NCI-H2171 (cell line): Measurements from ENCODE around the gene AK2.

Experiments used
- DNase-seq: peaks from one replicate; lab custom pipeline; 2025; lab: John Stamatoyannopoulos, UW

AK2 gene

DNA sequence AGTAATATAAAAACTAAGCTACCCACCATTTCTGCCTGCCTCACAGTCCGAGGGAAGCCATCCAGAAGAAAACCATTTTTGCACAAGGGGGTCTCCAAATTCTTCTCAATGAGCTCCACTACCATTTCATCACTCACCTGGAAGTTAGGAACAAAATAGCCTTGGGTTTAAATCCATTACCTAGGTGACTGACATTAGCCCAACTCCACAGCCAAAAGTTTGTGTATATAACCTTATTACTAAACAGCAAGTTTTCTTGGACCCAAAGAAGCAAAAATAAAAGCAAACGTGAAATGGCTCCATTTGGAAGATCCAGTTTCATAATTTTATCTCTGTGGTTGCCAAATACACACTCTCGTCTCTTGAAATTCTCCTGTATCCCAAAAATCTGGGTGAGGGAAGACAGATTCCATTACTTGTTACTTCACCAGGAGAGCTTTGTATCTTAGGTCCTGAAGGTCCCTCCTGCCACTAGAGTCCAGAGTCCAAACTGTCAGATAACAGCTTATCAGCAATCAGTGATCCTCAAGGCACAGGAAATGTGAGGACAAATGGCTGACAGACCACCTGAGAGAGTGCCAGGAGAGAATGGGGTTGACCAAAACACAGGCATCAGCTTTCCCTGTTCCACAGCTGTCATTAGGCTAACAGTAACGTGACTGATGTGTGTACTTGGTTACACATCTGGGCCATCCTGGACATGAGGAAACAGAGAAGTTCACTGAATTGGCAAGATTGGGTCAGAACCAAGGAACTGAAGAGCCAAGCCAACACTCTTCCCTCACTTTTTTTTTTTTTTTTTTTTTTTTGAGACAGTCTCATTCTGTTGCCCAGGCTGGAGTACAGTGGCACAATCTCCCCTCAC, 14.9 kb downstream of the AK2 start:
- no peak for DNase-seq

DNA sequence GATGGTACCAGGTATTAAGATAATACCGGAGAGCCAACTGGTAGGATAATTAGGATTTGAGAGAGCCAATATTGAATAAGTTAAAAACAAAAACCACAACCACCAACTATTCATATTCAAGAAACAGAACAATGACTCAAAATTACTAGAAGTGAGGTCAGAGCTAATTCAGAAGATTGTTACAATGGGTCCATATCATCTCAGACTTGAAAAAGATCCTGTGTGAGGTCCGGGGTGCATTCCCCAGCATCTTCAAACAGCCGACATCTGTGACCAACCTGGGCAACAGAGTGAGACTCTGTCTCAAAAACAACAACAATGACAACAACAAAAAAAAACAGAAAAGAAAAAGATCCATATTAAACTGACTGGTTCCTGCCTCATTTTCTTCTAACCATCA, 18.6 kb downstream of the AK2 start:
- DNase-seq, result no peak

DNA sequence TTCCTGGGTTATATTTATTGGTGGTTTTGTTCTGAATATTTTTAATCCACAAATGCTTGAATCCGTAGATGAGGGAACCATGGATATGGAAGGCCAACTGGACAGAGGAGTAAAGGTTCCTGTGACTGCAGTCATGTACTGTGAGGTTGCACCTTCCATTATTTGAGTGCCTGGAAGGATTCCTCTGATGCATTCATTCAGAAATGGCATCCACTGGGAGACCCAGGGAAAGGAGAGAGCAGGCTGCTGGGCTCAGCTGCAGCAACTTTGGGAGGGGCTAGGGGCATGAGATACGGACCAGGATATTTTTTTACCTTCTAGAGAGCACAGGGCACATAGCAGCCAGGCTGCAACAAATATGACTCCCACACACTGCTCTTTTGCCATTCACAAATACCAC, 19.5 kb downstream of the AK2 start:
- no peak for DNase-seq

DNA sequence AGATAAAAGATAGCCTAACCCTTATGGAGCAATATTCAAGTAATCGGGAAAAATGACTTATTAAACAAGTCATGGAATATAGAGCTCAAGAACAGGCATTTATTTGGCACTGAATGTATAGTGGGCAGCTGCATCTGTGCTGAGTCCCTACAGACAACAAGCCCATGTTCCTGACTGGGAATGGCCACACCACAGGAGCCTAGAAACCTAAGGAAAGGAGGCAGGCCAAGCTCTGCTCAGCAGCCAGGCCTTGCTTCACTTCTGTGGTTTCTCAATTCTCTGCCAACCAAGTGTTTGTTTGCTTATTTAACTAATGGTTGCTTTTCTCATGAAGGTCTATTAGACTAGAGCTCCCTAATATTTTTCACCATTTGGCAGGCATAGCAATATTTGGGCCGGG, 21.5 kb downstream of the AK2 start:
- no peak for DNase-seq

DNA sequence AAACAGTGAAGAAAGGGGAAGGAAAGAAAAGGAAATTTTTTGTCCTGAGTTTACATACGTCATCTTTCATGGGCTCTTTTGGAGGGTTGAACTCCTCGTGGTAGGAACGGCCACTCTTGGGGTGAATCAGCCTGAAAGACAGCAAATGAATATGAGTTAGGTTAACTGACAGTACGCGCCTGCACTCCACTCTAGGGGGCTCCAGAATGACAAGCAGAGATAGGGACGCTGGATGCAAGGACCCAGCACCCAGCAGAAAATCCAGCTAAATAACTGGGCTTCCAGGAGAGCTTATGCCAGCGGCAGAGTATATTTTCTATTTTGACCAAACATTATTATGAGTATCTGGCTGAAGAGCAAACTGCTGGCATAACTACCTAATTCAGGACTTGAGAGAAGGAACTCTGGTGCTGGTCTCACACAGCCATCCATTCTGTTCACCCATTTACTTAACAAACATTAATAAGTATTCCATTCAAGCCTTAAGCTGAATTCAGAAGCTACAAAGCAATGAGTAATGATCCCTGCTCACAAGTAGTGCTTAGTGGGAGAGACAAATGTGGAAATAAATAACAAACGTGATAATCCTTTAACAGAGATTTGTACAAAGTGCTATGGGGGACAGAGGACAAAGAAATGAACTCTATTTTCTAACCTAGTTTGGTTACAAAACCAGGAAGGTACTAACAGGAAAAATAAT, 22.1 kb downstream of the AK2 start:
- DNase-seq, result no peak

DNA sequence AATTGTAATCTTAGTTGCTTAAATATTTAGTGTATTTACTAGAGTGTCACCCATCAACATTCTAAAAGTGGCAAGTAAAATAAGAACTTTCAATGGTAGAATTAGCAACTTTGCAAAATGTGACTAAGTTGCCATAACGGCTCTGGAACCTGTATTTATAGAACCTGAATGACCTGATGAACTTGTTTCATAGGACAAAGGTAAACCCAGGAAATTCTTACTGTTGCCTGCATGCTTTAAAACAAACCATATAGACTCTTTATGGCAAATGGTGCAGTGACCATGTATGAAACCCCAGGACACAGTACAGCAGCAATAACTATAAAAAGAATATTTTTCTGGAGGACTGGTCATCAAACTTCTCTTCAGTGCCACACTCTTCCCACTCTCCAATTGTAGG, 22.9 kb downstream of the AK2 start:
- DNase-seq, result no peak

DNA sequence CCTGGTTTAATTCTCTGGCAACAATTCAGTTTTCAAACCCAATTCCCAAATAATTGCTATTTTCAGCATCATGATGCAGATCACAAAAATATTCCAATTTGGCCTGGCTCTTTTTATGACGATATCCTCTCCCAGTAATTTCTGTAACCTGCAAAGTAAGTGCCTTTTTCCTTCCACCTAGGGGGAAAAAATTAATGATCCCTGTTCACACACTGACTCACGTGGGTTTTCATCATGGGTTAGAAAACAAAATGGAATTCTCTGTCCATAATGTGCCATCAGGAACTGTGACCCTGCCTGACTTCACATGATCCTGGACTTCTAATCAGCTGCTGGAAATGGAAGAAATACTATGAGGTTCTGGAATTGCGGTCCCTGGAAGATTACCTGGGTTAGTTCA, 24.5 kb downstream of the AK2 start:
- no peak for DNase-seq

DNA sequence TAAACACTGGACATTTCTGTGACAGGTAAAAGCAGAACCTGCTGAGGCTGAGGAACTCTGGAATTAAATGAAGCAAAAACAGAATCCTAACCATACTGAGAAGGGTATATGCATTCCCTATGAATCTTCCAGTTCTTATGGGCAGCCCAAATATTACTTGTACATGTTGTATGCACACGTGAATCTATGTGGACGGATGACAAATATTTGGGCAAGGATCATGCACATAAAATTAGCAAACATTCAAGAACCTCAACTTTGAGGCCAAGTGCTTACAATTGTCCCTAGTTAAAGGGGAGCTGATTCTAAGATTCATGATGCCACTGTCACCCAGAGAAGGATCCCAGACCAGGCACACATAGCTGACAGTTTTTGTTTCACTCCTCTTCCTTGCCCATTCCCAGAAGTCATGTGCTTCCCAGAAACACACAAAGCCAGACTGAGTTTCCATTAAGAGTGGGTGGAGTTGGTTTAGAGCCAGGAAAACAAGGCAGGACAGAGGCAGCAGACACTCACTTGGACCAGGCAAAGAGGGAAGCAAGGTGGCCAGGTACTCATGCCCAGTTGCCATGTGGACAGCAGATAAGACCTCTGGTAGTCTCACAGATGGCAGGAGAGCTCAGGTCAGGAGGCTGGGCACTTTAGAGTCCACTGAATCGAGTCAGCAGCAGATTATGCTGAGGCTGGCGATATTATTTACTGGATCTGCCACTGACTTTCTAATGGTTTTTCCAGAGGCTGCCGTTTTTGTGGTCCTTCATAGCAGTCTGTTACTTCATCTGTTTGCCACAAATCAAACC, 25.6 kb downstream of the AK2 start:
- DNase-seq, result no peak

DNA sequence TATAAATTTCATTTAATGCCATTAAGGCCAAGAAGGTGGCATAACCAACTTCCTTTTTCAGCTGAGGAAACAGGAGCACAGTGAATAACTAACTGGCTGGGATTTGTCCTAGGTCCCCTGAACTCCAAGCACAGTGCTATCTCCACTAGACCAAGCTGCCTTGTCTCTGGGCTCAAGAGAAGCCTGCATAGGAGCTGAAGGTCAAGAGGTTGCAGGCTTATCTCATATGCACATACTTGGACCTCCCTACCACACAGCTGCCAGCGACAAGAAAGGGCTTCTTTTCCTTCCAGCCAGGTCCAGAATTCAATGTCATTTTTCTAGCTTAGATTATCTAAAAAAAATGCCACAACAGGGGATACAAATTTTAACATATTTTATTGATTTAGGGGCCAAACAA, 27.1 kb downstream of the AK2 start:
- no peak for DNase-seq

DNA sequence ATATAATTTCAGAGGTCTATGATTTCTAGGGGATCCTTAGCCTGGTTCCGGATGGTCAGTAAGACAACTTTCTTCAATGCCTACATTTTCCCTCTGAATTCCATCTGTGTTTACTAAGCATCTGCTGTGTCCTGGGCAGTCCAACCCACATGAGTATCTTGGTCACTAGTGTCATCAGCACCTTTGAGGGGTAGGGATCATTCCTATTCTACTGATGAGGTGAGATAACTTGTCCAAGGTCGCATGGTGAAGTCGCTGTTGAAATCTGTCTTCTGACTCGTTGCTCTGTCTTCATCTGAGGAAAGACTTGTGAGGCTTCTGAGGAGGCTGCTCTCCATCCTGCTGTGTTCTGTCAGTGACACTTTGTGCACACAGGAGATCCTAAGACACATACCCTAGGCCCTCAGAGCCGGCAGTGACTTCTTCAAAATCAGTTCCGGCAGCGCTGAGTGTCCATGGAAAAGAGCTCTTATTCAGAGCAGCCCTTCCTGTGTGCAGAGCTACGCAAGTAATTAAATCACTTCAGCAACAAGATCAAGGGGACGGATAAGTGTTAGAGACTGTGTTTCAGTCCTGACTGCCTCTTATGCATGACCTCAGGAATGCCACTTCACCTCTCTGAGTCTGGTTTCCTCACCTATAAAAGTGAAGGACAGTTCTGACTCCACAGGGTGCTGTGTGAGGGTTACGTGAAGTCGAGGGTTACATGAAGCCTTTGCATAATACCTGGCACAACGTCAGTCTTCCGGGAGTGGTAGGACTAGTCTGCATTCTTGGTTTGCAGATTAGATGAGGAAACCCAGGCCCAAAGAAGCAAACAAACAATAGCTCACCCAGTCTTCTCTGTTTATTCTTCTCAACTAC, 28.4 kb downstream of the AK2 start:
- no peak for DNase-seq

DNA sequence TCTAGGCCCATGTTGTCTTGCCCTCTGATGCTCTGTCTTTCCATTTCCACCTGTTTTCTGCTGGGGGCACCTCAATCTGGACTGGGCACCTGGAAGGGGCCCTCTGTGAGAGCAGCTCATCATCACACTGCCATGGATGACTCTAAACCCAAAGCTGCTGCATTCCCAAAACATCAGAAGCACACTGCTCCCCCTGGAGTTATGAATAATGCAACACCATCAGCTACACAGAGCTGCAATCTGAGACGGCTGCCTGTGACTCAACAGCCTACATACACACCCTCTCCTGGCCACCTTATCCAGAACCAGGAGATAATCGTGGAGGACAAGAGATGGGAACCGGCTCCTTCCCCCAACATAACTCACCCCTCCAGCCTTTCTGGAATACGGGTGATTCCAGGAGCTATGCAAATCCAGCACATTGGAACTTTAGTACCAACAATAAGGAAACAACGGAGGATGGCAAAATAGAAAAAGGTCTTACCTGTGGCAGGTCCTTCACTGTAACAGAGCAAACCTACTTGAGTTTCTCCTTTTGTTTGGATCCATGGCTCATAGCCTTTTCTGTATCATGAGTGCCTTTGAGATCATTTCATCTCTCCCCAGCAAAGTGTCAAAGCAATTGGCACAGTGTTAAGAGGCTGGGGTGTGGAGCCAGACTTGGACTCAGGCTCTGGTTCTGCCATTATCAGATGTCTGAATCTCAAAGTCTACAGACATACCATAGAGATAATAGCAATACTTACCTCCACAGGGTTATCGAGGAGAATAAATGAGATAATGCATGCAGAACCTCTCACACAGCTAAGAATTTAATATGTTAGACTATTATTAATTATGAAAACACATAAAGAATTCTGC, 29.3 kb downstream of the AK2 start:
- no peak for DNase-seq

DNA sequence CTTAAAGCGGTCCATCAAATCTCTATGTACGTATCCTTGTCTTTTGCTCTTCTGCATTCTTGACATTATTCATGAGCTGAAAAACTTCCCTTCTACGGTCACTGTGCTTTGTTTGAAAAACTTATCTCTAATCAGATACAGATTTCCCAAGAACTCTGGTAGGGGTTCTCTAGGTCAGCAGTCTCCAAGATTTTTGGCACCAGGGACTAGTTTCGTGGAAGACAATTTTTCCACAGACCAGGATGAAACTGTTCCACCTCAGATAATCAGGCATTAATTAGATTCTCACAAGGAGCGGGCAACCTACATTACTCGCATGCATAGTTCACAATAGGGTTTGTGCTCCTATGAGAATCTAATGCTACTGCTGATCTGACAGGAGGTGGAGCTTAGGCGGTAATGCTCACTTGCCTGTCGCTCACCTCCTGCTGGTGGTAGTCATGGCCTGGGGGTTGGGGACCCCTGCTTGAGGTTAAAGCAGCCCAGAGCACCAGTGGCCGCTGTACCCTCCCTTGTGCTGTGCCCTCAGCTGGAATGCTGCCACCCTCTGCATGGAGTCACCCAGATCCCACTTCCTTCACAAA, 30.8 kb downstream of the AK2 start:
- DNase-seq, result no peak

DNA sequence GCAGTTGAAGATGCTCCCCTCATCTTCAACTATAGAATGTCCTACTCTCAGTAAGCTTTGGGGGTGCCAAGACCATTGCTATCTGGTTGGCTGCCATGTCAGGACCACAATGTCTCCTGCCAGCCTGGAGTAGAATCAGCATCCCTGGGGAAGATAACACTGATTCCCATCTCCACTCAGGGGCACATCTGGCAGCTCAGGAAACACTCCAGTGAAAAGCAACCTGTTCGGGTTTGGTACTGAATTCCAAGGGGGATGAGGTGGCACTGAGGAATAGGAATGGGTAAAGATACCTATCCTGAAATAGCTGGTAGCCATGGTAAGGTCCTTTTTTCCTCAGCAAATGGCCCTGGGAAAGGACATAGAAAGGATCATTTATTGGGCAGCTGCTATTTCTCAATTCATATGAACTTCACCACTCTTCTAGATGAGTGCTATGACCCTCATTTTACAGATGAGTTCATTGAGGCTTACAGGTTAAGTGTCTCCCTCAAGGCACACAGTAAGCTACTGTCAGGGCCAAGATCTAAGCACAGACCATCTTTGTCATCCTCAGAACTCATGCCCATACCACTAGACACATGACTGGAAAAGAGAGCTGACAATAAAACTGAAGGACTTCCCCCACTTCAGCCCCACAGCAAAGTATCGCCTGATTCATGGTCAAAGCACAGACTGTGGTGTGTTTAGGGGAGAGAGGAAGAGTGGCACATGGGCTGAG, 31.4 kb downstream of the AK2 start:
- DNase-seq, result no peak

DNA sequence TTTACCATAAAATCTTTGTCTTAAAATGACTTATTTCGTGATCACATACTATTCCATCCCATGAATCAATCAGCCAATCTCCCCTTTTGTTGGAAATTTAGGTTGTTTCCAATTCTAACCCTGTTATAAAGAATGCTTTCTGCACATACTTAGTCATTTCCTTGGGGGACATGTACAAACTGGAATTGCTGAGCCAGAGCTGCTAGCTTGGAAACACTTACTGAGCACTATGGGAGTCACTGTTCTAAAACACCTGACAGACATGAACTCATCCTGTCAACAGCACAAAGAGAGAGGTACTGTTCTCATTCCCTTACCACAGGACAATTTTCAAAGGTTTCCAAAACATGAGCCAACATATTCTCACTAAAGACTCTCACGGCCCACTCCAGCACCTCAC, 32.1 kb downstream of the AK2 start:
- no peak for DNase-seq

DNA sequence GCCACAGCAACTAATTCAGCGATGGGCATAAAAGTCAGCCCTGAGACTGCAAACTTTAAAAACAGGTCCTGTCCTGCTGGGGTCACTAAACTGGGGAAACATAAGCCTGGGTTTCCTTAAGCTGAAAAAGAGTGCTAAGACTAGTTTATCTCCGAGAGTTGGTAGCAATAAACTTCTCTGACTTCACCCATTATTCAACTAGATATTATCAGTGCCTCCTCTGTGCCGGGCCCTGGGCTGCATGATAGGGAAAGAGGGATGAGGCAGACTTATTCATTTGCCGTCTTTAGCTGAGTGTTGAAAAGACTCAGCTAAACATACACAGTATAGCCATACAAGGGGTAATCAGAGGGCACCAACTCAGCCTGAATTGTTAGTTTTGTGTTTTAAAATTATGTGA, 33.0 kb downstream of the AK2 start:
- no peak for DNase-seq

DNA sequence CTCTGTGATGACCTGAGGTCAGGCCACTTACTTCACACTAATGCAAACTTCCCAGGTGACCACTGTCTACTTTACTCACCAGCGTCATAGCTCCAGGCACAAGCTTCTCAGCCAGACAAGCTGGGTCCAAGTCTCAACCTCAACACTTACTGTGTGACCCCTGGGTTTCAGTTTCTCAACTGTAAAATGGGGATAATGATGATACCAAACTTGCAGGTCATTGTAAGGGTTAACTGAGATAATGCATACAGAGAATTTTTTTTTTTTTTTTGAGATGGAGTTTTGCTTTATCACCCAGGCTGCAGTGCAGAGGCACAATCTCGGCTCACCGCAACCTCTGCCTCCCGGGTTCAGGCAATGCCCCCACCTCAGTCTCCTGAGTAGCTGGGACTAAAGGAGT, 34.7 kb downstream of the AK2 start:
- no peak for DNase-seq

DNA sequence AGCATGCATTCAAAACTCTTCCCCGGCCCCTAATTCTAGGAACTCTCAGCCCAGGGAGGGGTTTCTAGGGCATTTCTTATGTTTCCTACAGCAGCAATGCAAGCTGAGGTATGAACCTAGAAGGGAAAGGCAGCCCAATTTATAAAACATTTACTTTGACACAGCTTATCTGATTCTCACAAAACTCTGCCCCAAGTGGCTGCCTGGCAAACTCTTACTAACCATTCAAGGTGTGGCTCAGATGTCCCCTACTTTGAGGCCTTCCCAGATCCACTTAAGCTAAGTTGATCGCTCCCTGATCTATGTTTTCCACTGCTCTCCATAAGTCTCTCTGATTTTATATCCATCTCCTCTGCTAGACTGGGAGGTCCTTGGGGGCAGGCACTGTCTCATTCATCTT, 35.4 kb downstream of the AK2 start:
- no peak for DNase-seq

DNA sequence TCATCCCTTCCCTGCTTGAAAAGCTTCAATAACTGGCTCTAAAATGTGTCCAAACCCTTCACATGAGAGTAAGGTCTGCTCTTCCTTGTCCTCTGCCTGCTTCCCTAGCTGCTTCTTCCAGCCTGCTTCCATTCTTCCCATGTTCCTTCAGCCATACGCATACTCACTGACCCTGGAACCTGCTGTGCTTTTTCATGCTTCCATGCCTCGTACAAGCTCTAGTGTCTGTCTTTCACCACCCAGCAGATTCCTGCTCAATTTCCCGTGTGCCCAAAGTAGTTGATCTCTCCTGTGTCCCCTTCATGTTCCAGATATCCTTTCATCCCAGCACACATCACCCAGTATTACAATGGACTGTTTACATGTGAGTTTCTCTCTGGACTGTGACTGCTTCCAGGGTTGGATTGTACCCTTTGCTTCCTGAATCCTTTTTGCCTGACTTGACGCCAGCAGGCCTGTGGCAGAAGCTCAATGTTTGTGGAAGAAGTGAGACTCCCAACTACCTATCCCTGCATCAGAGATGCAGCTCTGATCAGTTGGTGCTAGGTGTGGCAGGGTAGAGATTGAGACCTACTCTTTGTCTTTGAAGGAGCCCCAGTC, 36.2 kb downstream of the AK2 start:
- DNase-seq, result no peak

DNA sequence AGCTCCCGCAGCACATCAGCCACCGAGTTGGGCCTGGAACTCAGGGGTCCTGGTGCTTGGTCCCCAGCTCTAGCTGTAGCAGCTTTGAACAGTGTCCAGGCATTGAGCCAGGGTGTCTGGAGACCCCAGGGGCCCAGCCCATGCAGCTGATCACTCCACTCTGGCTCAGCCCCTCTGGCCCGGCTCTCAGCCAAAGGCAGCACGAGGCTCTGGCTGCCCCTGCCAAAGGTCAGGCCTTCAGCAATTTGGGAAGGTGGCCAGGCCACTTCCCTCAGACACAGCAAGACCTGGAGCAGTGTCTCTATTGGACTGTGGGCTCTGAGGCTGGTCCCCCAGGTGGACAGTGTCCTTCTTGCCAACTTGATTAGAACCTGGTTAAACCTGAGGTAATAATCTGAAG, 37.7 kb downstream of the AK2 start:
- no peak for DNase-seq
